Measurements from ENCODE around the gene ZNF536. TPM values are rescaled to one million over a fixed set of nuclear protein-coding genes. Genes with fewer than 3 reads are reported as not detected.

Gene ZNF536
- total and polyA plus RNA-seq, 2 of the 4 experiments (the other 2 are of a cell fraction) = not detected

- DNase-seq (no peak), ATAC-seq (ENCODE audit: low read depth) (no peak)
- no peaks in the 10 kb centered on the region for H3K79me1 ChIP-seq (ENCODE audit: low read depth in 1 of 2, low read length in 2 of 2)
- no peak overlapping the region for H3K4me2 ChIP-seq (ENCODE audit: low read depth, low read length)
- no peak overlapping the region for H4K5ac ChIP-seq (ENCODE audit: low read depth, low read length)
- TF ChIP-seq SMC3 (IDR thresholded peaks at IDR 0.05; ENCODE audit: low read depth, low read length) (no peak), RFX5 (IDR thresholded peaks at IDR 0.05; ENCODE audit: low read depth, low read length) (no peak), POLR2A (IDR thresholded peaks at IDR 0.05; ENCODE audit: low read depth, low read length) (no peak), USF2 (IDR thresholded peaks at IDR 0.05; ENCODE audit: low read depth, low read length) (no peak), MXI1 (IDR thresholded peaks at IDR 0.05; ENCODE audit: borderline replicate concordance, low read depth, low read length) (no peak), BHLHE40 (IDR thresholded peaks at IDR 0.05; ENCODE audit: low read depth, low read length) (no peak), RCOR1 (IDR thresholded peaks at IDR 0.05; ENCODE audit: insufficient replicate concordance, low read length) (no peak)
- dilution Hi-C loops (cut with HindIII; ENCODE audit: low sequenced_read_pairs, unreplicated experiment) (no loop called here), intact Hi-C loops (cut with micrococcal nuclease) (no loop called here), in situ Hi-C loops (cut with MboI; ENCODE audit: low sequenced_read_pairs) (no loop called here)
- POLR2A ChIA-PET (ENCODE audit: unreplicated experiment) = no interaction called here
- no peak overlapping the region for H3K4me3 ChIP-seq (ENCODE audit: insufficient read depth, low read depth, low read length)
- H4K20me1 ChIP-seq (ENCODE audit: insufficient read depth, low read length) = no peaks in the 10 kb centered on the region
- no peaks in the 10 kb centered on the region for H3K4me1 ChIP-seq (ENCODE audit: control insufficient read depth, insufficient read depth, low read length)
- H2AFZ ChIP-seq (replicated peaks; ENCODE audit: low read length, poor library complexity) = no peak overlapping the region
- H2BK120ac ChIP-seq (ENCODE audit: low read depth, low read length) = no peak overlapping the region
- no peak overlapping the region for H2AK5ac ChIP-seq (ENCODE audit: low read depth, low read length)
- H3K18ac ChIP-seq (ENCODE audit: low read depth, low read length) = no peak overlapping the region
- H3K36me3 ChIP-seq (ENCODE audit: control insufficient read depth, insufficient read depth, low read length) = no peaks in the 10 kb centered on the region
- H3K23ac ChIP-seq (ENCODE audit: low read depth, low read length) = no peak overlapping the region
- H3K9me3 ChIP-seq (ENCODE audit: control insufficient read depth, insufficient read depth, low read length) = peaks cover 10% of the 10 kb centered on the region; the same call in 1 of the 2 replicates
- H4K8ac ChIP-seq (ENCODE audit: low read depth in 2 of 2, low read length in 2 of 2) = no peak overlapping the region
- H4K91ac ChIP-seq (ENCODE audit: insufficient read depth, low read depth, low read length) = no peak overlapping the region
- H3K27ac ChIP-seq (ENCODE audit: insufficient read depth, low read length) = no peak overlapping the region
- no peak overlapping the region for H2AK9ac ChIP-seq (replicated peaks; ENCODE audit: low read depth, low read length, poor library complexity)
- no CpG with 5 or more reads among the region's 3 CpGs for WGBS, 2 experiments (ENCODE audit: extremely low coverage in 2 of 2, insufficient read length in 1 of 2)
- no peaks in the 10 kb centered on the region for H3K9me1 ChIP-seq (ENCODE audit: insufficient read depth, low read length)
- H3K4ac ChIP-seq (ENCODE audit: low read depth, low read length) = no peak overlapping the region
- H3K56ac ChIP-seq (ENCODE audit: extremely low read depth, insufficient read depth, low read length) = no peak overlapping the region
- no TSS peak for BruUV-seq (replicated peaks)
- CTCF ChIA-PET = no interaction called here
- H3K9ac ChIP-seq (ENCODE audit: low read depth, low read length) = no peak overlapping the region
- H3K27me3 ChIP-seq (ENCODE audit: control insufficient read depth, insufficient read depth, low read length) = no peaks in the 10 kb centered on the region
- H2BK20ac ChIP-seq (ENCODE audit: low read depth, low read length) = no peak overlapping the region
- no peak overlapping the region for H2BK5ac ChIP-seq (ENCODE audit: low read depth, low read length, poor library complexity, severe bottlenecking)
- H3K14ac ChIP-seq (replicated peaks; ENCODE audit: low read depth, low read length) = no peak overlapping the region
- H2BK15ac ChIP-seq (ENCODE audit: low read depth, low read length) = no peak overlapping the region
Observed at GRCh38 chr19:30529876-30530275, 157.7 kb downstream of the ZNF536 start.

All from IMR-90 (cell line).